DOHH2 (cell line): ENCODE results near the gene STEAP3.

Experiments used
- H3F3A ChIP-seq: fragments of 200-600 bp; sonication (generic), shearing (Covaris generic); 2 replicates; pipeline ENCODE4 v1.6.0; 2016; ENCODE audit warnings: antibody characterized with exemption, mild to moderate bottlenecking; ENCODE audit not compliant: control insufficient read depth, insufficient read depth
- H3K27ac ChIP-seq: fragments of 200-600 bp; sonication (generic); 2 replicates; pipeline ENCODE4 v1.5.1; 2014; ENCODE audit warnings: low read depth, mild to moderate bottlenecking, low read length, moderate library complexity
- H3K27me3 ChIP-seq: fragments of 200-600 bp; sonication (generic); 2 replicates; pipeline ENCODE4 v1.6.1; 2014; ENCODE audit warnings: mild to moderate bottlenecking, low read length, mixed read lengths; ENCODE audit not compliant: control insufficient read depth
- H3K36me3 ChIP-seq: fragments of 200-600 bp; sonication (generic); 2 replicates; pipeline ENCODE4 v1.6.1; 2014; ENCODE audit warnings: mild to moderate bottlenecking, low read length, moderate library complexity, mixed read lengths; ENCODE audit not compliant: control insufficient read depth
- H3K4me1 ChIP-seq: fragments of 200-600 bp; sonication (generic); 2 replicates; pipeline ENCODE4 v1.6.1; 2014; ENCODE audit warnings: mild to moderate bottlenecking, low read length, mixed read lengths; ENCODE audit not compliant: control insufficient read depth
- H3K4me2 ChIP-seq: fragments of 200-600 bp; sonication (generic); 2 replicates; pipeline ENCODE4 v1.6.0; 2014; ENCODE audit warnings: mild to moderate bottlenecking, low read length, moderate library complexity
- H3K4me3 ChIP-seq: fragments of 200-600 bp; sonication (generic); 2 replicates; pipeline ENCODE4 v1.5.1; 2014; ENCODE audit warnings: mild to moderate bottlenecking, low read length, mixed read lengths
- H3K79me2 ChIP-seq: fragments of 200-600 bp; sonication (generic); 2 replicates; pipeline ENCODE4 v1.6.1; 2014; ENCODE audit warnings: mild to moderate bottlenecking, low read length, mixed read lengths; ENCODE audit not compliant: control insufficient read depth
- H3K9me2 ChIP-seq: fragments of 200-600 bp; sonication (generic); replicated peaks from 2 replicates; pipeline ENCODE4 v1.6.1; 2014; ENCODE audit warnings: mild to moderate bottlenecking, low read length, mixed read lengths; ENCODE audit not compliant: control insufficient read depth
- H3K9me3 ChIP-seq: fragments of 200-600 bp; sonication (generic); 2 replicates; pipeline ENCODE4 v1.6.1; 2014; ENCODE audit warnings: antibody characterized with exemption, low read length, mixed read lengths; ENCODE audit not compliant: control insufficient read depth, insufficient read depth
- H4K20me1 ChIP-seq: fragments of 200-600 bp; sonication (generic); 2 replicates; pipeline ENCODE4 v1.6.0; 2014; ENCODE audit warnings: low read depth, mild to moderate bottlenecking, antibody characterized with exemption, low read length, moderate library complexity; ENCODE audit not compliant: control insufficient read depth, insufficient read depth
- CTCF ChIP-seq: fragments of 200-600 bp; sonication (generic); IDR thresholded peaks from one replicate; pipeline ENCODE4 v1.5.1; 2014; ENCODE audit warnings: antibody characterized with exemption, mild to moderate bottlenecking, low read depth, low read length; ENCODE audit not compliant: poor library complexity, severe bottlenecking
- EZH2phosphoT487 ChIP-seq: fragments of 200-600 bp; sonication (generic); IDR thresholded peaks from 2 replicates; pipeline ENCODE4 v1.6.1; 2017; ENCODE audit warnings: borderline replicate concordance, mild to moderate bottlenecking, antibody characterized with exemption, low read length, moderate library complexity, mixed read lengths

STEAP3 gene

GRCh38 chr2:119221609-119222008, 2.0 kb upstream of the STEAP3 start:
- H3K79me2 ChIP-seq: no peaks in the 10 kb centered on the region
- no peak for TF ChIP-seq EZH2phosphoT487
- TF ChIP-seq CTCF: no peak
- no peak overlapping the region for H3K4me2 ChIP-seq
- H3K9me3 ChIP-seq: no peaks in the 10 kb centered on the region
- no peaks in the 10 kb centered on the region for H3K9me2 ChIP-seq
- H3F3A ChIP-seq: no peaks in the 10 kb centered on the region
- peaks cover 16% of the 10 kb centered on the region for H3K4me1 ChIP-seq
- H4K20me1 ChIP-seq: no peaks in the 10 kb centered on the region
- no peaks in the 10 kb centered on the region for H3K36me3 ChIP-seq
- H3K4me3 ChIP-seq: no peak overlapping the region
- H3K27me3 ChIP-seq: peaks cover 46% of the 10 kb centered on the region
- H3K27ac ChIP-seq: no peak overlapping the region

- H3K9me2 ChIP-seq: no peaks in the 10 kb centered on the region
- no peaks in the 10 kb centered on the region for H3K9me3 ChIP-seq
- no peak overlapping the region for H3K4me2 ChIP-seq
- H3K27me3 ChIP-seq: peaks cover 49% of the 10 kb centered on the region
- TF ChIP-seq CTCF (no peak), EZH2phosphoT487 (no peak)
- H3K4me3 ChIP-seq: no peak overlapping the region
- H3K4me1 ChIP-seq: peaks cover 16% of the 10 kb centered on the region
- no peak overlapping the region for H3K27ac ChIP-seq
- H4K20me1 ChIP-seq: no peaks in the 10 kb centered on the region
- no peaks in the 10 kb centered on the region for H3K79me2 ChIP-seq
- no peaks in the 10 kb centered on the region for H3F3A ChIP-seq
- H3K36me3 ChIP-seq: no peaks in the 10 kb centered on the region
These were observed 1.4 kb upstream of the STEAP3 start for GRCh38 chr2:119222213-119222612.

- Histone ChIP-seq H3K27ac (no peak overlapping the region), H3K4me3 (peak overlapping the region; percentile 60; the same call in 1 of the 2 replicates), H3K9me3 (no peaks in the 10 kb centered on the region), H3K27me3 (peaks cover 49% of the 10 kb centered on the region), H3F3A (no peaks in the 10 kb centered on the region), H4K20me1 (no peaks in the 10 kb centered on the region), H3K79me2 (no peaks in the 10 kb centered on the region), H3K9me2 (no peaks in the 10 kb centered on the region), H3K4me1 (peaks cover 16% of the 10 kb centered on the region), H3K4me2 (peak overlapping the region; percentile 80), H3K36me3 (no peaks in the 10 kb centered on the region)
- TF ChIP-seq CTCF (no peak), EZH2phosphoT487 (no peak)
These were observed 642 bp upstream of the STEAP3 start for GRCh38 chr2:119222863-119223520.
